ENCODE data around the gene ADD2. TPM values are rescaled to one million over a fixed set of nuclear protein-coding genes. Genes with fewer than 3 reads are reported as not detected.

The ADD2 gene
- total RNA-seq, 1 donor from 2014 or later = 4.8 TPM

DNA sequence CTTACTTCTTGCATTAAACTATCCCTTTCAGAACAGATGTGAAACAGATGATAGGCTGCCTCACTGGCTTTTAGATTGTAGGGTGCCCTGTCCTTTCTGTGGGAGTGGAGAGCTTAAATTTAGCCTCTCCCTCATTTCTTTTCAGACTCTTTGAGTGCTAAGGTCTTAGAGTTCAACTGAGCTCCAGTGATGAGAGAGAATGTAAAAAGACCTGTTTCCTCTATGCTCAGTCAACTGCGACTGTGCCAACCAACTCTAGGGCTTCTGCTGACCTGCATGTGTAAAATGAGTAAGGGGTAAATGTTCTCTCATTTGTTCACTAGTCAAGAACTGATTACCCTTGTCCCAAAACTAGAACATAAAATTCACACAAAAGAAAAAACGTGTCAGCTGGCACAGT, 109.5 kb downstream of the ADD2 start:
- TF ChIP-seq, protein P1, sequence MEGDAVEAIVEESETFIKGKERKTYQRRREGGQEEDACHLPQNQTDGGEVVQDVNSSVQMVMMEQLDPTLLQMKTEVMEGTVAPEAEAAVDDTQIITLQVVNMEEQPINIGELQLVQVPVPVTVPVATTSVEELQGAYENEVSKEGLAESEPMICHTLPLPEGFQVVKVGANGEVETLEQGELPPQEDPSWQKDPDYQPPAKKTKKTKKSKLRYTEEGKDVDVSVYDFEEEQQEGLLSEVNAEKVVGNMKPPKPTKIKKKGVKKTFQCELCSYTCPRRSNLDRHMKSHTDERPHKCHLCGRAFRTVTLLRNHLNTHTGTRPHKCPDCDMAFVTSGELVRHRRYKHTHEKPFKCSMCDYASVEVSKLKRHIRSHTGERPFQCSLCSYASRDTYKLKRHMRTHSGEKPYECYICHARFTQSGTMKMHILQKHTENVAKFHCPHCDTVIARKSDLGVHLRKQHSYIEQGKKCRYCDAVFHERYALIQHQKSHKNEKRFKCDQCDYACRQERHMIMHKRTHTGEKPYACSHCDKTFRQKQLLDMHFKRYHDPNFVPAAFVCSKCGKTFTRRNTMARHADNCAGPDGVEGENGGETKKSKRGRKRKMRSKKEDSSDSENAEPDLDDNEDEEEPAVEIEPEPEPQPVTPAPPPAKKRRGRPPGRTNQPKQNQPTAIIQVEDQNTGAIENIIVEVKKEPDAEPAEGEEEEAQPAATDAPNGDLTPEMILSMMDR (IDR thresholded peaks at IDR 0.05; ENCODE audit: insufficient read depth, low read depth, low read length) = no peak
- TF ChIP-seq EZH2 (IDR thresholded peaks at IDR 0.05; ENCODE audit: insufficient read depth, low read length) = no peak
- Histone ChIP-seq H3K36me3 (ENCODE audit: insufficient read depth, low read length) (no peaks in the 10 kb centered on the region), H3K79me2 (ENCODE audit: insufficient read depth, low read length) (no peaks in the 10 kb centered on the region), H3K27ac (ENCODE audit: low read depth, low read length) (no peak overlapping the region), H3K4me2 (ENCODE audit: low read length) (no peak overlapping the region), H3K4me1 (ENCODE audit: insufficient read depth, low read length) (no peaks in the 10 kb centered on the region), H2AFZ (ENCODE audit: low read depth, low read length) (no peak overlapping the region), H3K9me3 (ENCODE audit: insufficient read depth, low read depth, low read length) (no peaks in the 10 kb centered on the region), H3K9ac (ENCODE audit: low read length) (no peak overlapping the region), H3K27me3 (ENCODE audit: insufficient read depth, low read length) (peaks cover 11% of the 10 kb centered on the region), H4K20me1 (ENCODE audit: insufficient read depth, low read length) (no peaks in the 10 kb centered on the region), H3K4me3 (ENCODE audit: insufficient read depth, low read depth, low read length) (no peak overlapping the region)
- Mint-ChIP-seq H3K27ac (ENCODE audit: unreplicated experiment) (no peak overlapping the region), H3K27me3 (ENCODE audit: low read depth, unreplicated experiment) (peaks cover 56% of the 10 kb centered on the region), H3K4me3 (ENCODE audit: unreplicated experiment) (no peak overlapping the region), H3K4me1 (ENCODE audit: low read depth, unreplicated experiment) (no peaks in the 10 kb centered on the region), H3K36me3 (ENCODE audit: low read depth, unreplicated experiment) (no peaks in the 10 kb centered on the region), H3K9me3 (ENCODE audit: unreplicated experiment) (peaks cover 2% of the 10 kb centered on the region)
- no peak for FAIRE-seq
- DNase-seq (ENCODE audit: low read depth) = no peak

DNA sequence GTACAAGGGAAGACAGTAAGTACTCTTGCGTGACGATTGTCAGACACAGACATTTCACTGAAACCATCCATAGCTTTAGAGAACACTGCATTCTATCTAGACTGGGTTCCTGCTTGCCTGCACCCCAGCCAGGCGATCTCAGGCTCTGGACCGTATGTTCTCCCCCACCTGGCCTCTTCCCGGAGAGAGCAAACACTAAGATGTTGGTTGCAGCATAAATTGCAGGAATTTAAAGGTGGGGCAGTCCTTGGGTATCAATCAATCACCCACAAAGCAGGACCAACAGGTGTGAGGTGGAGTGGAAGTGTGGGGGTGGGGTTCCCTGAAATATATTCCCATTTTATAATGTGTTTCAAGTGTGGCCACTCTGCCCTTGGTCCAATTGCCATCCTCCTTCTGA, 110.8 kb downstream of the ADD2 start:
- DNase-seq (ENCODE audit: low read depth) = no peak
- Mint-ChIP-seq H3K36me3 (ENCODE audit: low read depth, unreplicated experiment) (no peaks in the 10 kb centered on the region), H3K27me3 (ENCODE audit: low read depth, unreplicated experiment) (peaks cover 54% of the 10 kb centered on the region), H3K4me1 (ENCODE audit: low read depth, unreplicated experiment) (no peaks in the 10 kb centered on the region), H3K4me3 (ENCODE audit: unreplicated experiment) (no peak overlapping the region), H3K27ac (ENCODE audit: unreplicated experiment) (no peak overlapping the region), H3K9me3 (ENCODE audit: unreplicated experiment) (peaks cover 2% of the 10 kb centered on the region)
- Histone ChIP-seq H3K9me3 (ENCODE audit: insufficient read depth, low read depth, low read length) (no peaks in the 10 kb centered on the region), H3K27ac (ENCODE audit: low read depth, low read length) (no peak overlapping the region), H3K4me3 (ENCODE audit: insufficient read depth, low read depth, low read length) (no peak overlapping the region), H3K27me3 (ENCODE audit: insufficient read depth, low read length) (peaks cover 14% of the 10 kb centered on the region), H3K36me3 (ENCODE audit: insufficient read depth, low read length) (no peaks in the 10 kb centered on the region), H3K79me2 (ENCODE audit: insufficient read depth, low read length) (no peaks in the 10 kb centered on the region), H3K4me2 (ENCODE audit: low read length) (no peak overlapping the region), H4K20me1 (ENCODE audit: insufficient read depth, low read length) (no peaks in the 10 kb centered on the region), H3K4me1 (ENCODE audit: insufficient read depth, low read length) (no peaks in the 10 kb centered on the region), H2AFZ (ENCODE audit: low read depth, low read length) (no peak overlapping the region), H3K9ac (ENCODE audit: low read length) (no peak overlapping the region)
- no peak for FAIRE-seq
- TF ChIP-seq, protein P1 (IDR thresholded peaks at IDR 0.05; ENCODE audit: insufficient read depth, low read depth, low read length) = no peak
- no peak for TF ChIP-seq EZH2 (IDR thresholded peaks at IDR 0.05; ENCODE audit: insufficient read depth, low read length)

DNA sequence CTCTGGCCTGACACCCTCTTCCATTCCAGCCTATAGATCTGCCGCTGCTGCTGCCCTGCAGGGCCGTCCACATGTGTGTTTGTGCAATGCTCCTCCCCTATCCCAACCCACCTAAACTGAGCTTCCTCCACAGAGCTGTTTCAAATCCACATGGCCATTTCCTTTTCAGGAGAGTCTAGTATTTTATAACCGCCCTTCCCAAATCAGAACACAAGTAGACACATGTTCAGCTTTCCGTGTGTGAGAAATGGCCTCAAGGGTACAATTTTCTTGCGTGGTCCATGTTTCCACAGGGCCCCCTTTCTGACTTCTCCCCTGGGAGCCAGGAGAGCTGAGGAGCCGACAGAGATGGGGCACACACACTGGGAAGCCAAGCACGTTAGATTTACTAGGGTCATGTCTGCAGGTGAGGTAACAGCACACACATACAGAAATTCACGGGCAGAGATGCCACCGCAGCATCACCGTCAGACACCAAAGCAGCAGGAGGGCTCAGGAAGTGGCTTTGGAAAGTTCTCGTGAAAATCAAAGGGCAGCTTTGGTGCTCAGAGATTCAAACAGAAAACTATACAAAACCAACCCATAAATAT, 111.5 kb downstream of the ADD2 start:
- Mint-ChIP-seq H3K4me3 (ENCODE audit: unreplicated experiment) (no peak overlapping the region), H3K9me3 (ENCODE audit: unreplicated experiment) (peaks cover 2% of the 10 kb centered on the region), H3K27ac (ENCODE audit: unreplicated experiment) (no peak overlapping the region), H3K27me3 (ENCODE audit: low read depth, unreplicated experiment) (peaks cover 54% of the 10 kb centered on the region), H3K36me3 (ENCODE audit: low read depth, unreplicated experiment) (no peaks in the 10 kb centered on the region), H3K4me1 (ENCODE audit: low read depth, unreplicated experiment) (no peaks in the 10 kb centered on the region)
- Histone ChIP-seq H3K9ac (ENCODE audit: low read length) (no peak overlapping the region), H3K36me3 (ENCODE audit: insufficient read depth, low read length) (no peaks in the 10 kb centered on the region), H3K4me2 (ENCODE audit: low read length) (no peak overlapping the region), H3K9me3 (ENCODE audit: insufficient read depth, low read depth, low read length) (no peaks in the 10 kb centered on the region), H3K79me2 (ENCODE audit: insufficient read depth, low read length) (no peaks in the 10 kb centered on the region), H3K27ac (ENCODE audit: low read depth, low read length) (no peak overlapping the region), H3K27me3 (ENCODE audit: insufficient read depth, low read length) (peaks cover 16% of the 10 kb centered on the region), H3K4me3 (ENCODE audit: insufficient read depth, low read depth, low read length) (no peak overlapping the region), H3K4me1 (ENCODE audit: insufficient read depth, low read length) (no peaks in the 10 kb centered on the region), H4K20me1 (ENCODE audit: insufficient read depth, low read length) (no peaks in the 10 kb centered on the region), H2AFZ (ENCODE audit: low read depth, low read length) (no peak overlapping the region)
- FAIRE-seq = no peak
- no peak for TF ChIP-seq EZH2 (IDR thresholded peaks at IDR 0.05; ENCODE audit: insufficient read depth, low read length)
- TF ChIP-seq, protein P1 (IDR thresholded peaks at IDR 0.05; ENCODE audit: insufficient read depth, low read depth, low read length) = no peak
- DNase-seq (ENCODE audit: low read depth) = no peak
